ENCODE results near the gene PNKD.
"Not testable (repeated sequence)": the region's sequence is repeated elsewhere in the genome, so short reads cannot be mapped to it uniquely, and the experiment has no call there.

PNKD gene

DNA sequence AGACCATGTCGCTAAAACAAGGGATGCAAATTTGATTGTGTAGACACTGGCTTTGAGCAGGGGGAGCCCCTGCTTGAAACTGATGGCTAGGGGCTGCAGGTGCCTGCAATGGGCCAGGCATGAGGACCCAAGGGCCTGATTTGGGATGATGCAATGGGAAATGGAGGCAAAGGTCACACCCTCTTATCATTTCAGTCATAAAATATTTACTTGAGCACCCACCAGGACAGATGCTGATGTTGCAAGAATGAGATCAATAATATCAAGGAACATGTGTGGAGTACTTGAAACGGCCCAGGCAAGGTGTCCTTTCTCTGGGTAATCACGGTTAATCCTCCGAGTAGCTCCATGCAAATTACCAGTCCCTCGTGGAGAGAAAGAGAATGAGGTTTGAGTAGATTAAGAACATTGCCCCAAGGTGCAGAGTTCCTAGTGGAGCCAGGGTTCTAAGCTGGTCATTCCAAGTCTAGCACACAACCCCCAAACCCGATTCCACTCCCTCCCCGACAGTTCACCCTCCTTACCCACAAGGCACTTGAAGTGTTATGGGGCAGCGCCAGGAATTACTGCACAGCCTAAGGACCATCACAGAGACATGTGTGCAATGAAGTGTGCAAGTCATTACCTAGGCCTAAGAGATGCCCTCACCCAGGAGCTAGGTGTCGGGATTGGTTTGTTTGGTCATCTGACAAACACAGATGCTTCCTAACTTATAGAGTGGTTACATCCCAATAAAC, 36.0 kb downstream of the PNKD start:
- Histone ChIP-seq H3K27me3 (ENCODE audit: insufficient read depth, low read length) (no peaks in the 10 kb centered on the region), H3K79me2 (ENCODE audit: insufficient read depth, low read length) (no peaks in the 10 kb centered on the region), H3K4me1 (ENCODE audit: insufficient read depth, low read length, severe bottlenecking) (peaks cover 5% of the 10 kb centered on the region), H3K9ac (ENCODE audit: low read length) (no peak overlapping the region), H3K9me3 (ENCODE audit: low read length) (no peaks in the 10 kb centered on the region), H3K36me3 (ENCODE audit: insufficient read depth, low read length) (no peaks in the 10 kb centered on the region), H2AFZ (ENCODE audit: low read length) (no peak overlapping the region), H3K4me2 (ENCODE audit: low read length) (no peak overlapping the region), H3K27ac (ENCODE audit: low read depth, low read length, poor library complexity, severe bottlenecking) (no peak overlapping the region), H3K4me3 (ENCODE audit: low read depth, low read length, poor library complexity, severe bottlenecking) (no peak overlapping the region), H3K9me2 (ENCODE audit: low read depth, low read length) (no peaks in the 10 kb centered on the region), H4K20me1 (ENCODE audit: insufficient read depth, low read length) (no peaks in the 10 kb centered on the region), H3F3A (ENCODE audit: insufficient read depth, low read length) (no peaks in the 10 kb centered on the region)
- no peak for TF ChIP-seq EZH2 (IDR thresholded peaks at IDR 0.05; ENCODE audit: borderline replicate concordance, low read length)
- TF ChIP-seq, protein P1, sequence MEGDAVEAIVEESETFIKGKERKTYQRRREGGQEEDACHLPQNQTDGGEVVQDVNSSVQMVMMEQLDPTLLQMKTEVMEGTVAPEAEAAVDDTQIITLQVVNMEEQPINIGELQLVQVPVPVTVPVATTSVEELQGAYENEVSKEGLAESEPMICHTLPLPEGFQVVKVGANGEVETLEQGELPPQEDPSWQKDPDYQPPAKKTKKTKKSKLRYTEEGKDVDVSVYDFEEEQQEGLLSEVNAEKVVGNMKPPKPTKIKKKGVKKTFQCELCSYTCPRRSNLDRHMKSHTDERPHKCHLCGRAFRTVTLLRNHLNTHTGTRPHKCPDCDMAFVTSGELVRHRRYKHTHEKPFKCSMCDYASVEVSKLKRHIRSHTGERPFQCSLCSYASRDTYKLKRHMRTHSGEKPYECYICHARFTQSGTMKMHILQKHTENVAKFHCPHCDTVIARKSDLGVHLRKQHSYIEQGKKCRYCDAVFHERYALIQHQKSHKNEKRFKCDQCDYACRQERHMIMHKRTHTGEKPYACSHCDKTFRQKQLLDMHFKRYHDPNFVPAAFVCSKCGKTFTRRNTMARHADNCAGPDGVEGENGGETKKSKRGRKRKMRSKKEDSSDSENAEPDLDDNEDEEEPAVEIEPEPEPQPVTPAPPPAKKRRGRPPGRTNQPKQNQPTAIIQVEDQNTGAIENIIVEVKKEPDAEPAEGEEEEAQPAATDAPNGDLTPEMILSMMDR (IDR thresholded peaks at IDR 0.05; ENCODE audit: low read length): no peak

DNA sequence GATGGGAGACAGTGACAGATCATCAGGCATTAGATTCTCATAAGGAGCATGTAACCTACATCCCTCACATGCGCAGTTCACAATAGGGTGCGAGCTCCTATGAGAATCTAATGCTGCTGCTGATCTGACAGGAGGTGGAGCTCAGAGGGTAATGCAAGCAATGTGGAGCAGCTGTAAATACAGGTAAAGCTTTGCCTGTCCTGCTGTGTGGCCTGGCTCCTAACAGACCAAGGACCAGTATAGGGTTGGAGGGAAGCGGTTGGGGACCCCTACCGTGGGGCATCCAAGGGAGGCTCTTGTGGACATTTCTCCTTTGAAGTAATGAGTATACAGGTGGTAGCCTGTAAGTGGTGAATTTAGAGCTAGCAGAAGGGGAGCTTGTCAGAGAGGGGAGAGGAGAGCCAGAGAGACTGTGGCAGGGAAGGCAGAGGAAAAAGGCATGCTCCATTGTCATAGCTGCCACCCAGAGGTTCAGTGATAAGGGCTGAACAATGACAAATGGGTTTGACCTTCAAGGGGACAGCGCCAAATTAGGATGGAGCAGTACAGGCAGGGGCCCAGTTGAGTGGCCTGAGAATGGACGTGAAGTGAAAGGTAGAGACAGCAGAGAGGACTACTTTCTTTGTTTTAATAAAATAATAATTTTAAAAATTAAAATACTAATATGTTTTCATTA, 37.2 kb downstream of the PNKD start:
- H3K9me3 ChIP-seq (ENCODE audit: low read length): no peaks in the 10 kb centered on the region
- peaks cover 5% of the 10 kb centered on the region for H3K4me1 ChIP-seq (ENCODE audit: insufficient read depth, low read length, severe bottlenecking)
- H3K27ac ChIP-seq (ENCODE audit: low read depth, low read length, poor library complexity, severe bottlenecking): no peak overlapping the region
- no peak overlapping the region for H3K4me2 ChIP-seq (ENCODE audit: low read length)
- no peaks in the 10 kb centered on the region for H3K36me3 ChIP-seq (ENCODE audit: insufficient read depth, low read length)
- TF ChIP-seq, protein P1 (IDR thresholded peaks at IDR 0.05; ENCODE audit: low read length): no peak
- no peaks in the 10 kb centered on the region for H3K79me2 ChIP-seq (ENCODE audit: insufficient read depth, low read length)
- no peaks in the 10 kb centered on the region for H4K20me1 ChIP-seq (ENCODE audit: insufficient read depth, low read length)
- no peaks in the 10 kb centered on the region for H3K9me2 ChIP-seq (ENCODE audit: low read depth, low read length)
- no peaks in the 10 kb centered on the region for H3F3A ChIP-seq (ENCODE audit: insufficient read depth, low read length)
- H3K27me3 ChIP-seq (ENCODE audit: insufficient read depth, low read length): no peaks in the 10 kb centered on the region
- H2AFZ ChIP-seq (ENCODE audit: low read length): no peak overlapping the region
- no peak overlapping the region for H3K9ac ChIP-seq (ENCODE audit: low read length)
- no peak overlapping the region for H3K4me3 ChIP-seq (ENCODE audit: low read depth, low read length, poor library complexity, severe bottlenecking)

DNA sequence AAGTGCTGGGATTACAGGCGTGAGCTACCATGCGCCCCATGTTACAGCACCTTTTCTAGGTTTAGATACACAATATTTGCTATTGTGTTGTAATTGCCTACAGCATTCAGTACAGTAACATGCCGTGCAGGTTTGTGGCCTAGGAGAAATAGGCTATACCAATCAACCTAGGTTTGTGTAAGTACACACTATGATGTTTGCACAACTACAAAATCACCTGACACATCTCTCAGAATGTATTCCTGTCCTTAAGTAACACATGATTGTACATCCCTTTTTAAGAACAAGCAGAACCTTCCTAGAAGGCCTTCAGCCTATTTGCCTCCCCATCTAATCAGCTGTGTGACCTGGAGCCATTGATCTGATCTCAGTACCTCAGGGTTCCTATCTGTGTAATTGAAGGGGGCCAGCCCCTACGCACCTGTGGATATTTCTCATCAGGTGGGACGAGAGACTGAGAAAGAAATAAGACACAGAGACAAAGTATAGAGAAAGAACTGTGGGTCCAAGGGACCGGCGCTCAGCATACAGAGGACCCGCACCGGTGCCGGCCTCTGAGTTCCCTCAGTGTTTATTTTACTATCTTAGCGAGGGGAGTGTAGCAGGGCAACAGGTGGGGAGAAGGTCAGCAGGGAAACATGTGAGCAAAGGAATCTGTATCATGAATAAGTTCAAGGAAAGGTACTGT, 40.7 kb downstream of the PNKD start:
- no peak for TF ChIP-seq EZH2 (IDR thresholded peaks at IDR 0.05; ENCODE audit: borderline replicate concordance, low read length)
- TF ChIP-seq, protein P1 (IDR thresholded peaks at IDR 0.05; ENCODE audit: low read length): no peak
- no peaks in the 10 kb centered on the region for H3K79me2 ChIP-seq (ENCODE audit: insufficient read depth, low read length)
- H3K4me1 ChIP-seq (ENCODE audit: insufficient read depth, low read length, severe bottlenecking): peaks cover 4% of the 10 kb centered on the region
- H3K4me3 ChIP-seq (ENCODE audit: low read depth, low read length, poor library complexity, severe bottlenecking): no peak overlapping the region
- H3K36me3 ChIP-seq (ENCODE audit: insufficient read depth, low read length): no peaks in the 10 kb centered on the region
- H3K4me2 ChIP-seq (ENCODE audit: low read length): no peak overlapping the region
- H3K27me3 ChIP-seq (ENCODE audit: insufficient read depth, low read length): no peaks in the 10 kb centered on the region
- H4K20me1 ChIP-seq (ENCODE audit: insufficient read depth, low read length): no peaks in the 10 kb centered on the region
- no peaks in the 10 kb centered on the region for H3F3A ChIP-seq (ENCODE audit: insufficient read depth, low read length)
- H3K9ac ChIP-seq (ENCODE audit: low read length): no peak overlapping the region
- H3K9me2 ChIP-seq (ENCODE audit: low read depth, low read length): no peaks in the 10 kb centered on the region
- no peaks in the 10 kb centered on the region for H3K9me3 ChIP-seq (ENCODE audit: low read length)
- no peak overlapping the region for H2AFZ ChIP-seq (ENCODE audit: low read length)
- H3K27ac ChIP-seq (ENCODE audit: low read depth, low read length, poor library complexity, severe bottlenecking): no peak overlapping the region

DNA sequence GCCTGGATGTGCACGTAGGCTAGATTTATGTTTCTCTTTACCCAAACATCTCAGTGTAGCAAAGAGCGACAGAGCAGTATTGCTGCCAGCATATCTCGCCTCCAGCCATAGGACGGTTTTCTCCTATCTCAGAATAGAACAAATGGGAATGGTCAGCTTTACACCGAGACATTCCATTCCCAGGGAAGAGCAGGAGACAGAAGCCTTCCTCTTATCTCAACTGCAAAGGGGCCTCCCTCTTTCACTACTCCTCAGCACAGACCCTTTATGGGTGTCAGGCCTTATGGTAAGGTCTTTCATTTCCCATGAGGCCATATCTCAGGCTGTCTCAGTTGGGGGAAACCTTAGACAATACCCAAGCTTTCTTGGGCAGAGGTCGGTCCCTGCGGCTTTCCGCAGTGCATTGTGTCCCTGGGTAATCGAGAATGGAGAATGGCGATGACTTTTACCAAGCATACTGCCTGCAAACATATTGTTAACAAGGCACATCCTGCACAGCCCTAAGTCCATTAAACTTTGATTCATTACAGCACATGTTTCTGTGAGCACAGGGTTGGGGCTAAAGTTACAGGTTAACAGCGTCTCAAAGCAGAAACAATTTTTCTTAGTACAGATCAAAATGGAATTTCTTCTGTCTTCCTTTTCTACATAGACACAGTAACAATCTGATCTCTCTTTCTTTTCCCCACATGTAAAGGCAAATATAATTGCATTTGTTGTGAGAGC, 41.4 kb downstream of the PNKD start:
- not testable (repeated sequence) for H3K36me3 ChIP-seq (ENCODE audit: insufficient read depth, low read length); H3K9me3 ChIP-seq (ENCODE audit: low read length); H3K9ac ChIP-seq (ENCODE audit: low read length); H4K20me1 ChIP-seq (ENCODE audit: insufficient read depth, low read length); H3K79me2 ChIP-seq (ENCODE audit: insufficient read depth, low read length); H3K27me3 ChIP-seq (ENCODE audit: insufficient read depth, low read length); H3K27ac ChIP-seq (ENCODE audit: low read depth, low read length, poor library complexity, severe bottlenecking); H2AFZ ChIP-seq (ENCODE audit: low read length); H3F3A ChIP-seq (ENCODE audit: insufficient read depth, low read length); H3K9me2 ChIP-seq (ENCODE audit: low read depth, low read length); H3K4me2 ChIP-seq (ENCODE audit: low read length); H3K4me3 ChIP-seq (ENCODE audit: low read depth, low read length, poor library complexity, severe bottlenecking); H3K4me1 ChIP-seq (ENCODE audit: insufficient read depth, low read length, severe bottlenecking)
